Mesendoderm (in vitro differentiated cells): Measurements from ENCODE around the gene PPP1R12C.

Experiments used
- DNase-seq: peaks from one replicate; pipeline ENCODE4 v3.0.0; 2013
- H2AK5ac ChIP-seq: 2 replicates; pipeline ENCODE4 v1.6.1; 2013; ENCODE audit warnings: low read length, inconsistent platforms
- H2BK120ac ChIP-seq: 2 replicates; pipeline ENCODE4 v1.6.1; 2013; ENCODE audit warnings: low read depth, mild to moderate bottlenecking, low read length, moderate library complexity, mixed read lengths
- H2BK15ac ChIP-seq: replicated peaks from 2 replicates; pipeline ENCODE4 v1.6.1; 2013; ENCODE audit warnings: low read depth, mild to moderate bottlenecking, moderate library complexity
- H2BK5ac ChIP-seq: 2 replicates; pipeline ENCODE4 v1.6.1; 2013; ENCODE audit warnings: low read length, inconsistent platforms
- H3K18ac ChIP-seq: 2 replicates; pipeline ENCODE4 v1.6.1; 2013; ENCODE audit warnings: mild to moderate bottlenecking, low read length, mixed read lengths
- H3K23ac ChIP-seq: one replicate; pipeline ENCODE4 v1.6.1; 2013; ENCODE audit warnings: low read length
- H3K27ac ChIP-seq: 2 replicates; pipeline ENCODE4 v1.5.1; 2013; ENCODE audit warnings: low read depth, mild to moderate bottlenecking, inconsistent platforms, low read length, moderate library complexity
- H3K27me3 ChIP-seq: 2 replicates; pipeline ENCODE4 v1.6.1; 2013; ENCODE audit warnings: low read length, control low read depth, mild to moderate bottlenecking, inconsistent platforms; ENCODE audit not compliant: insufficient read depth, poor library complexity
- H3K36me3 ChIP-seq: 2 replicates; pipeline ENCODE4 v1.6.1; 2013; ENCODE audit warnings: low read length, inconsistent platforms; ENCODE audit not compliant: control insufficient read depth, insufficient read depth
- H3K4ac ChIP-seq: one replicate; pipeline ENCODE4 v1.6.1; 2013; ENCODE audit warnings: low read depth, mild to moderate bottlenecking, low read length, moderate library complexity
- H3K4me1 ChIP-seq: 2 replicates; pipeline ENCODE4 v1.6.1; 2013; ENCODE audit warnings: low read depth, low read length, inconsistent platforms; ENCODE audit not compliant: control insufficient read depth
- H3K4me2 ChIP-seq: 2 replicates; pipeline ENCODE4 v1.6.1; 2013; ENCODE audit warnings: low read length
- H3K4me3 ChIP-seq: 2 replicates; pipeline ENCODE4 v1.5.1; 2013; ENCODE audit warnings: mild to moderate bottlenecking, low read length
- H3K56ac ChIP-seq: one replicate; pipeline ENCODE4 v1.6.1; 2013; ENCODE audit warnings: low read length
- H3K79me1 ChIP-seq: 2 replicates; pipeline ENCODE4 v1.6.1; 2013; ENCODE audit warnings: low read length, inconsistent platforms
- H3K79me2 ChIP-seq: 2 replicates; pipeline ENCODE4 v1.6.1; 2013; ENCODE audit warnings: mild to moderate bottlenecking, low read length; ENCODE audit not compliant: control insufficient read depth, insufficient read depth
- H3K9ac ChIP-seq: 2 replicates; pipeline ENCODE4 v1.6.1; 2013; ENCODE audit warnings: low read length, inconsistent platforms
- H4K5ac ChIP-seq: one replicate; pipeline ENCODE4 v1.6.1; 2013; ENCODE audit warnings: low read length
- H4K8ac ChIP-seq: one replicate; pipeline ENCODE4 v1.6.1; 2013; ENCODE audit warnings: low read depth, mild to moderate bottlenecking, control low read depth, low read length, moderate library complexity
- WGBS: extraction: QIAGEN DNeasy Blood & Tissue Kit; methylation state at CpG from one replicate; pipeline ENCODE4 v1.1.7; 2013; ENCODE audit warnings: low lambda C conversion rate, missing lambda C conversion rate; ENCODE audit not compliant: insufficient coverage; ENCODE audit errors: extremely low coverage; 5-methylcytosine and 5-hydroxymethylcytosine counted together

Gene PPP1R12C

GRCh38 chr19:55099557-55100506 is 17.6 kb downstream of the PPP1R12C start:
- no peak overlapping the region for H2BK120ac ChIP-seq
- H3K18ac ChIP-seq = no peak overlapping the region
- no peak overlapping the region for H3K4ac ChIP-seq
- no peak overlapping the region for H3K56ac ChIP-seq
- peaks cover 2% of the 10 kb centered on the region for H3K36me3 ChIP-seq
- no peak overlapping the region for H2BK15ac ChIP-seq
- WGBS = no CpG with 5 or more reads among the region's 27 CpGs
- no peaks in the 10 kb centered on the region for H3K27me3 ChIP-seq
- no peak overlapping the region for H3K27ac ChIP-seq
- H3K4me1 ChIP-seq = no peaks in the 10 kb centered on the region
- no peak overlapping the region for H4K5ac ChIP-seq
- no peak overlapping the region for H3K4me2 ChIP-seq
- no peak overlapping the region for H2AK5ac ChIP-seq
- H3K23ac ChIP-seq = no peak overlapping the region
- no peak overlapping the region for H3K4me3 ChIP-seq
- peak; percentile 66 for DNase-seq
- no peaks in the 10 kb centered on the region for H3K79me1 ChIP-seq
- no peak overlapping the region for H2BK5ac ChIP-seq
- H4K8ac ChIP-seq = no peak overlapping the region
- H3K79me2 ChIP-seq = no peaks in the 10 kb centered on the region
- no peak overlapping the region for H3K9ac ChIP-seq

GRCh38 chr19:55098716-55099556 is 18.5 kb downstream of the PPP1R12C start:
- Histone ChIP-seq H3K79me2 (no peaks in the 10 kb centered on the region), H3K56ac (no peak overlapping the region), H3K27me3 (no peaks in the 10 kb centered on the region), H3K4me3 (no peak overlapping the region), H3K18ac (no peak overlapping the region), H3K9ac (no peak overlapping the region), H3K27ac (no peak overlapping the region), H2BK5ac (no peak overlapping the region), H3K23ac (no peak overlapping the region), H3K79me1 (no peaks in the 10 kb centered on the region), H2BK15ac (no peak overlapping the region), H3K4ac (no peak overlapping the region), H3K36me3 (peaks cover 2% of the 10 kb centered on the region), H2BK120ac (no peak overlapping the region), H2AK5ac (no peak overlapping the region), H4K8ac (no peak overlapping the region), H4K5ac (no peak overlapping the region), H3K4me1 (no peaks in the 10 kb centered on the region), H3K4me2 (no peak overlapping the region)
- no peak for DNase-seq
- WGBS = no CpG with 5 or more reads among the region's 27 CpGs

GRCh38 chr19:55097864-55098715 is 19.3 kb downstream of the PPP1R12C start:
- Histone ChIP-seq H4K5ac (no peak overlapping the region), H3K4me1 (no peaks in the 10 kb centered on the region), H2AK5ac (no peak overlapping the region), H3K9ac (no peak overlapping the region), H3K36me3 (no peaks in the 10 kb centered on the region), H3K23ac (no peak overlapping the region), H2BK120ac (no peak overlapping the region), H4K8ac (no peak overlapping the region), H3K18ac (no peak overlapping the region), H3K4me2 (no peak overlapping the region), H3K79me1 (no peaks in the 10 kb centered on the region), H2BK15ac (no peak overlapping the region), H3K27me3 (no peaks in the 10 kb centered on the region), H3K27ac (no peak overlapping the region), H3K79me2 (no peaks in the 10 kb centered on the region), H3K4me3 (no peak overlapping the region), H3K4ac (no peak overlapping the region), H2BK5ac (no peak overlapping the region), H3K56ac (no peak overlapping the region)
- WGBS = no CpG with 5 or more reads among the region's 23 CpGs
- DNase-seq = no peak

- no peak overlapping the region for H3K4me2 ChIP-seq
- H3K4me3 ChIP-seq = no peak overlapping the region
- H3K18ac ChIP-seq = no peak overlapping the region
- no peak overlapping the region for H3K56ac ChIP-seq
- no peaks in the 10 kb centered on the region for H3K27me3 ChIP-seq
- no peak overlapping the region for H3K4ac ChIP-seq
- H3K27ac ChIP-seq = no peak overlapping the region
- no peak overlapping the region for H2BK5ac ChIP-seq
- no peak overlapping the region for H2BK120ac ChIP-seq
- no peaks in the 10 kb centered on the region for H3K79me1 ChIP-seq
- no peak overlapping the region for H2BK15ac ChIP-seq
- H3K79me2 ChIP-seq = no peaks in the 10 kb centered on the region
- DNase-seq = peak; percentile 59
- no peak overlapping the region for H2AK5ac ChIP-seq
- H3K9ac ChIP-seq = no peak overlapping the region
- WGBS = no CpG with 5 or more reads among the region's 23 CpGs
- H3K4me1 ChIP-seq = peaks cover 6% of the 10 kb centered on the region
- no peak overlapping the region for H3K23ac ChIP-seq
- no peak overlapping the region for H4K8ac ChIP-seq
- no peak overlapping the region for H4K5ac ChIP-seq
- no peaks in the 10 kb centered on the region for H3K36me3 ChIP-seq
Measured at GRCh38 chr19:55096061-55096701, 21.3 kb downstream of the PPP1R12C start.
